AG04450 (cell line): ENCODE measurements around the gene COX19. TPM values are rescaled to one million over a fixed set of nuclear protein-coding genes. Genes with fewer than 3 reads are reported as not detected.

Experiments used
- CTCF ChIA-PET: fragments of 300-600, 350-600 bp; formaldehyde crosslinking; extraction: SDS; loops from one replicate; lab custom pipeline; 2022; ENCODE audit warnings: antibody characterized with exemption, inconsistent platforms; lab: Charles Lee
- POLR2A ChIA-PET: fragments of 350-600 bp; formaldehyde crosslinking; extraction: SDS; loops from one replicate; lab custom pipeline; 2021; ENCODE audit warnings: antibody characterized with exemption, inconsistent platforms; lab: Yijun Ruan, JAX
- DNase-seq: peaks from one replicate; pipeline ENCODE4 v3.0.0-alpha.2; 2011; ENCODE audit warnings: low read depth, low spot score
- H3K27ac ChIP-seq: one replicate; pipeline ENCODE4 v1.5.1; 2012; ENCODE audit warnings: low read depth, low read length, control low read depth
- H3K27me3 ChIP-seq: one replicate; pipeline ENCODE4 v1.6.0; 2012; ENCODE audit warnings: low read length; ENCODE audit not compliant: control insufficient read depth, insufficient read depth
- H3K4me3 ChIP-seq: 2 replicates; pipeline ENCODE4 v1.5.1; 2011; ENCODE audit warnings: mild to moderate bottlenecking, low read depth, low read length, control low read depth
- H3K9me3 ChIP-seq: 2 replicates; pipeline ENCODE4 v1.5.1; 2012; ENCODE audit warnings: low read length; ENCODE audit not compliant: control insufficient read depth, insufficient read depth
- polyA plus RNA-seq: library from polyadenylated mRNA; depleted of rRNA; stranded (reverse); fragments of >200 nt; gene quantifications from 2 replicates; pipeline ENCODE4 v1.2.3, GENCODE V29; 2011
- TF ChIP-seq, protein P1 (sequence below): IDR thresholded peaks from 2 replicates; pipeline ENCODE4 v1.5.1; 2011; ENCODE audit warnings: low read depth, low read length, control low read depth, inconsistent platforms

The COX19 gene
- polyA plus RNA-seq, 1 experiment = 6.8 TPM

GRCh38 chr7:935164-935873 is 40.0 kb downstream of the COX19 start:
- CTCF ChIA-PET = no interaction called here
- TF ChIP-seq, protein P1, sequence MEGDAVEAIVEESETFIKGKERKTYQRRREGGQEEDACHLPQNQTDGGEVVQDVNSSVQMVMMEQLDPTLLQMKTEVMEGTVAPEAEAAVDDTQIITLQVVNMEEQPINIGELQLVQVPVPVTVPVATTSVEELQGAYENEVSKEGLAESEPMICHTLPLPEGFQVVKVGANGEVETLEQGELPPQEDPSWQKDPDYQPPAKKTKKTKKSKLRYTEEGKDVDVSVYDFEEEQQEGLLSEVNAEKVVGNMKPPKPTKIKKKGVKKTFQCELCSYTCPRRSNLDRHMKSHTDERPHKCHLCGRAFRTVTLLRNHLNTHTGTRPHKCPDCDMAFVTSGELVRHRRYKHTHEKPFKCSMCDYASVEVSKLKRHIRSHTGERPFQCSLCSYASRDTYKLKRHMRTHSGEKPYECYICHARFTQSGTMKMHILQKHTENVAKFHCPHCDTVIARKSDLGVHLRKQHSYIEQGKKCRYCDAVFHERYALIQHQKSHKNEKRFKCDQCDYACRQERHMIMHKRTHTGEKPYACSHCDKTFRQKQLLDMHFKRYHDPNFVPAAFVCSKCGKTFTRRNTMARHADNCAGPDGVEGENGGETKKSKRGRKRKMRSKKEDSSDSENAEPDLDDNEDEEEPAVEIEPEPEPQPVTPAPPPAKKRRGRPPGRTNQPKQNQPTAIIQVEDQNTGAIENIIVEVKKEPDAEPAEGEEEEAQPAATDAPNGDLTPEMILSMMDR = no peak

GRCh38 chr7:934469-935163 is 40.7 kb downstream of the COX19 start:
- Histone ChIP-seq H3K9me3 (peaks cover 5% of the 10 kb centered on the region; the same call in 1 of the 2 replicates), H3K4me3 (no peak overlapping the region), H3K27ac (no peak overlapping the region), H3K27me3 (no peaks in the 10 kb centered on the region)
- ChIA-PET POLR2A (no interaction called here), CTCF (no interaction called here)
- DNase-seq = no peak
- TF ChIP-seq, protein P1 = no peak

More at GRCh38 chr7:935164-935873, 40.0 kb downstream of the COX19 start:
- no peak for DNase-seq
- peaks cover 5% of the 10 kb centered on the region; the same call in 1 of the 2 replicates for H3K9me3 ChIP-seq
- POLR2A ChIA-PET = no interaction called here
- H3K27me3 ChIP-seq = no peaks in the 10 kb centered on the region
- no peak overlapping the region for H3K4me3 ChIP-seq
- no peak overlapping the region for H3K27ac ChIP-seq

GRCh38 chr7:932651-932975 is 42.7 kb downstream of the COX19 start:
- Histone ChIP-seq H3K9me3 (no peaks in the 10 kb centered on the region; the same call in 1 of the 2 replicates), H3K27me3 (no peaks in the 10 kb centered on the region), H3K4me3 (no peak overlapping the region), H3K27ac (no peak overlapping the region)
- no peak for DNase-seq
- ChIA-PET CTCF (no interaction called here), POLR2A (no interaction called here)
- TF ChIP-seq, protein P1 = no peak

DNA sequence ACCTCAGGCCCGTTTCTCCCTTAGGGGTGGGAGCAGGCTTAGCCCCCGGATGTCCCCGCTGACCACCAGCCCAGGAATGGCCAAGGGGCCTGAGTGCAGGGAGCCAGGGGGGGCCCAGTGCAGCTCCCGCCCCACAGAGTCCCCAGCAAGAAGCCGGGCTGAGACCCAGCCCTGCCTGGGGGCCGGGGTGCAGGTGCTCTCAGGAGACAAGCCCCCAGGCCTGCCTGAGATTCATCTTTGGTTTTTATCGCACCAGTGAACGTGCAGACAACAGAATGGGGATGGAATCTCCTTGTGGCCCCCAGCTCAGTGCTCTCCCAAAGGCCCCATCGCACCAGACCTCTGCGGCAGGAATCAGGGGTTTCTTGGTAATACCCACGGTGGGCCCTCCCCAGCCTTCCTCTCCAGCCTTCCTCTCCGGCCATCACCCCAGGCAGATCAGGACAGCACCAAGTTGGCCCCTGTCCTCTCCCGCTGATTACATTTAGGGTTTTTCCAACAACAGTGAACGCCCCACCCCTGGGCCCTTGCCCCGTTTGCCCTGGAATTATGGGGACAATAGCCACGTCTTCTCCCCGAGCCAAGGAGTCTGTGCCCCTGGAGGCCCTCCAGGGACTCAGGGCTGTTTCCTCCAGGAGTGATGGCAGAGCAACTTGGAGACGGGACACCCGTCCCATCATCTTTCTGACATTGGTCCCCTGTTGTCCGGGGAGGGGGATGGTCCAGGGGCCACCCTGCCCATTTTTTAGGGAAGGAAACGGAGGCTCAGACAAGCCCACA is 43.3 kb downstream of the COX19 start:
- TF ChIP-seq, protein P1 = no peak

More for the DNA sequence above, 43.3 kb downstream of the COX19 start:
- H3K27ac ChIP-seq = no peak overlapping the region
- H3K4me3 ChIP-seq = no peak overlapping the region
- H3K27me3 ChIP-seq = no peaks in the 10 kb centered on the region
- CTCF ChIA-PET = no interaction called here
- H3K9me3 ChIP-seq = no peaks in the 10 kb centered on the region; the same call in 1 of the 2 replicates
- POLR2A ChIA-PET = no interaction called here
- DNase-seq = no peak
